ENCODE data around the gene ARHGEF16.

ARHGEF16 gene

GRCh38 chr1:3477241-3477995 lies 23.0 kb downstream of the ARHGEF16 start:
- no peak for TF ChIP-seq EZH2 (optimal IDR thresholded peaks at IDR 0.05; ENCODE audit: low read depth, low read length)
- no peak for TF ChIP-seq EZH2phosphoT487 (IDR thresholded peaks at IDR 0.05; ENCODE audit: low read length)
- no peak for TF ChIP-seq CTCF (IDR thresholded peaks at IDR 0.05; ENCODE audit: low read length)
- DNase-seq, result no peak

GRCh38 chr1:3478187-3478586 lies 23.7 kb downstream of the ARHGEF16 start:
- Histone ChIP-seq H3K27ac (ENCODE audit: low read length) (no peak overlapping the region), H3K9me3 (replicated peaks; ENCODE audit: insufficient read depth, low read length) (no peaks in the 10 kb centered on the region)

More at GRCh38 chr1:3477241-3477995, 23.0 kb downstream of the ARHGEF16 start:
- no peak overlapping the region for H3K9ac ChIP-seq (ENCODE audit: low read length)
- H3K36me3 ChIP-seq (replicated peaks; ENCODE audit: insufficient read depth, low read length), result no peaks in the 10 kb centered on the region
- no peaks in the 10 kb centered on the region for H3F3A ChIP-seq (ENCODE audit: insufficient read depth, low read length)
- no peaks in the 10 kb centered on the region for H4K20me1 ChIP-seq (ENCODE audit: insufficient read depth, low read length)
- H3K79me2 ChIP-seq (ENCODE audit: low read length), result no peaks in the 10 kb centered on the region
- H3K9me2 ChIP-seq (replicated peaks; ENCODE audit: insufficient read depth, low read length), result no peaks in the 10 kb centered on the region
- H3K9me3 ChIP-seq (replicated peaks; ENCODE audit: insufficient read depth, low read length), result no peaks in the 10 kb centered on the region
- no peaks in the 10 kb centered on the region for H3K4me1 ChIP-seq (ENCODE audit: low read length)
- H3K27me3 ChIP-seq (replicated peaks; ENCODE audit: insufficient read depth, low read length), result peaks cover 48% of the 10 kb centered on the region
- H3K4me3 ChIP-seq (ENCODE audit: low read length), result no peak overlapping the region
- no peak overlapping the region for H2AFZ ChIP-seq (ENCODE audit: low read length)
- no peak overlapping the region for H3K4me2 ChIP-seq (ENCODE audit: low read depth, low read length)
- H3K27ac ChIP-seq (ENCODE audit: low read length), result no peak overlapping the region

GRCh38 chr1:3479511-3480368 lies 25.3 kb downstream of the ARHGEF16 start:
- Histone ChIP-seq H3F3A (ENCODE audit: insufficient read depth, low read length) (no peaks in the 10 kb centered on the region), H2AFZ (ENCODE audit: low read length) (no peak overlapping the region), H3K9ac (ENCODE audit: low read length) (no peak overlapping the region), H4K20me1 (ENCODE audit: insufficient read depth, low read length) (no peaks in the 10 kb centered on the region), H3K4me3 (ENCODE audit: low read length) (no peak overlapping the region), H3K27ac (ENCODE audit: low read length) (no peak overlapping the region), H3K27me3 (replicated peaks; ENCODE audit: insufficient read depth, low read length) (peaks cover 41% of the 10 kb centered on the region), H3K36me3 (replicated peaks; ENCODE audit: insufficient read depth, low read length) (no peaks in the 10 kb centered on the region), H3K9me3 (replicated peaks; ENCODE audit: insufficient read depth, low read length) (no peaks in the 10 kb centered on the region), H3K79me2 (ENCODE audit: low read length) (no peaks in the 10 kb centered on the region), H3K9me2 (replicated peaks; ENCODE audit: insufficient read depth, low read length) (no peaks in the 10 kb centered on the region), H3K4me2 (ENCODE audit: low read depth, low read length) (no peak overlapping the region), H3K4me1 (ENCODE audit: low read length) (no peaks in the 10 kb centered on the region)
- no peak for TF ChIP-seq EZH2 (optimal IDR thresholded peaks at IDR 0.05; ENCODE audit: low read depth, low read length)
- TF ChIP-seq EZH2phosphoT487 (IDR thresholded peaks at IDR 0.05; ENCODE audit: low read length), result no peak
- TF ChIP-seq CTCF (IDR thresholded peaks at IDR 0.05; ENCODE audit: low read length), result no peak
- no peak for DNase-seq

More at GRCh38 chr1:3478187-3478586, 23.7 kb downstream of the ARHGEF16 start:
- no peak overlapping the region for H3K9ac ChIP-seq (ENCODE audit: low read length)
- no peaks in the 10 kb centered on the region for H4K20me1 ChIP-seq (ENCODE audit: insufficient read depth, low read length)
- no peaks in the 10 kb centered on the region for H3K9me2 ChIP-seq (replicated peaks; ENCODE audit: insufficient read depth, low read length)
- no peaks in the 10 kb centered on the region for H3K36me3 ChIP-seq (replicated peaks; ENCODE audit: insufficient read depth, low read length)
- no peaks in the 10 kb centered on the region for H3F3A ChIP-seq (ENCODE audit: insufficient read depth, low read length)
- H3K79me2 ChIP-seq (ENCODE audit: low read length), result no peaks in the 10 kb centered on the region
- TF ChIP-seq EZH2 (optimal IDR thresholded peaks at IDR 0.05; ENCODE audit: low read depth, low read length) (no peak), EZH2phosphoT487 (IDR thresholded peaks at IDR 0.05; ENCODE audit: low read length) (no peak)
- no peak overlapping the region for H3K4me3 ChIP-seq (ENCODE audit: low read length)
- H3K4me2 ChIP-seq (ENCODE audit: low read depth, low read length), result no peak overlapping the region
- no peak overlapping the region for H2AFZ ChIP-seq (ENCODE audit: low read length)
- H3K4me1 ChIP-seq (ENCODE audit: low read length), result no peaks in the 10 kb centered on the region
- no peak for DNase-seq
- H3K27me3 ChIP-seq (replicated peaks; ENCODE audit: insufficient read depth, low read length), result peaks cover 43% of the 10 kb centered on the region
